ENCODE measurements around the gene LUM. TPM values are rescaled to one million over a fixed set of nuclear protein-coding genes. Genes with fewer than 3 reads are reported as not detected.
"Not testable (repeated sequence)": the region's sequence is repeated elsewhere in the genome, so short reads cannot be mapped to it uniquely, and the experiment has no call there.

LUM gene
- total and polyA plus RNA-seq, 10 donors, result 2.6 to 52.5 (median 7.6) TPM

DNA sequence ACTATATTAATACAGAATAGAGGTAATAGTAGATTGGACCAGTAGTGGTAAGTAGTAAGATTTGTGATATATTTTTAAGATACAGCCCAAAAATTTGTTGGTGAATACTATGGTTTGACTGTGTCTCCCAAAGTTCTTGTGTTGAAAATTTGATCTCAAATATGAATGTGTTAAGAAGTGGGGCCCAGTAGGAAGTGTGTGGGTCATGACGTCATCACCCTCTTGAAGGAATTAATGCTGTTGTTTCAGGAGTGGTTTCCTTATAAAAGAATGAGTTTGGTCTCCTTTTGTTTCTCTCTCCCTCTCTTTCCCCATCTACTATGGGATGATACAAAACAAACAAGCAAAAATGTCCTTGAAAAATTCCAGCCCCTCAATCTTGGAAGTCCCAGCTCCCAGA, 16.3 kb downstream of the LUM start:
- H3K4me1 ChIP-seq, result no peaks in the 10 kb centered on the region
- H3K36me3 ChIP-seq, result no peaks in the 10 kb centered on the region
- H3K27ac ChIP-seq, result no peak overlapping the region
- WGBS, 5 donors, result 62 to 97% (median 76%) methylated on average over 1 of the region's 1 CpG
- H3K27me3 ChIP-seq (replicated peaks in 1 of 7), result no peaks in the 10 kb centered on the region
- H3K9me3 ChIP-seq, result peaks cover 0 to 21% (median 9%) of the 10 kb centered on the region in 8 donors
- no peak for DNase-seq
- TF ChIP-seq, protein P1, sequence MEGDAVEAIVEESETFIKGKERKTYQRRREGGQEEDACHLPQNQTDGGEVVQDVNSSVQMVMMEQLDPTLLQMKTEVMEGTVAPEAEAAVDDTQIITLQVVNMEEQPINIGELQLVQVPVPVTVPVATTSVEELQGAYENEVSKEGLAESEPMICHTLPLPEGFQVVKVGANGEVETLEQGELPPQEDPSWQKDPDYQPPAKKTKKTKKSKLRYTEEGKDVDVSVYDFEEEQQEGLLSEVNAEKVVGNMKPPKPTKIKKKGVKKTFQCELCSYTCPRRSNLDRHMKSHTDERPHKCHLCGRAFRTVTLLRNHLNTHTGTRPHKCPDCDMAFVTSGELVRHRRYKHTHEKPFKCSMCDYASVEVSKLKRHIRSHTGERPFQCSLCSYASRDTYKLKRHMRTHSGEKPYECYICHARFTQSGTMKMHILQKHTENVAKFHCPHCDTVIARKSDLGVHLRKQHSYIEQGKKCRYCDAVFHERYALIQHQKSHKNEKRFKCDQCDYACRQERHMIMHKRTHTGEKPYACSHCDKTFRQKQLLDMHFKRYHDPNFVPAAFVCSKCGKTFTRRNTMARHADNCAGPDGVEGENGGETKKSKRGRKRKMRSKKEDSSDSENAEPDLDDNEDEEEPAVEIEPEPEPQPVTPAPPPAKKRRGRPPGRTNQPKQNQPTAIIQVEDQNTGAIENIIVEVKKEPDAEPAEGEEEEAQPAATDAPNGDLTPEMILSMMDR (IDR thresholded peaks at IDR 0.05 in 8 of 11, conservative IDR thresholded peaks at IDR 0.05 in 3 of 11), result no peak
- no peak for TF ChIP-seq POLR2AphosphoS5 (IDR thresholded peaks at IDR 0.05)
- intact Hi-C loops (cut with DNase I; ENCODE audit: low total_unique reads), result no loop called here
- H3K4me3 ChIP-seq, result no peak overlapping the region

DNA sequence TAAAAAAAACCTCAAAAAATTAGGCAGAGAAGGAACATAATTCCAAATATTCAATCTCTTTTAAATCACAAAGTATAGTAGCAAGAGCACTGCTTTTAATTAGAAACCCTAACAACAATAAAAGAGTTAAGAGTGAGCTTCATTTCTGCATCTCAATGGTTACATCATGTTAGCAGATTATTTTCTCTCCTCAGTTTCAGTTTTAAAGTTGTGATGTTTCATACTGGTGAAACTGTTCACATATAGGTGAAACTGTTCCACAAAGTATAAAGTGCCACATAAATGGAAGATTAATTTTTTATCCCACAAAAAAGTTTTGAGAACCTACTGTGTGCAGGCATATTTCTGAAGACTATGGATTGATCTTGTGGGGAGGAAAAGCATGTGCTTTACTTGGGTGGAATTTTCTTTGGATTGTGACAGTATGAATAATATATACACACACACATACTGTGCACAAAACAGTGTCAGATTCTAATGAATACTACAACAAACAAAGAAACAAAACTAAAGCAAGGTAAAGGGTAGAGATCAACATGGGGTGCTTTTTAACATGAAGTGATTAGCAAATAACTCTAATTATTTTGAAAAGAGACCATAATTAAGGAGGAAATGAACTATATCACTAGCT, 17.1 kb downstream of the LUM start:
- intact Hi-C loops (cut with DNase I; ENCODE audit: low total_unique reads), result no loop called here
- Histone ChIP-seq H3K36me3 (no peaks in the 10 kb centered on the region), H3K27me3 (replicated peaks in 1 of 7) (no peaks in the 10 kb centered on the region), H3K4me1 (no peaks in the 10 kb centered on the region), H3K9me3 (peaks cover 0 to 29% (median 17%) of the 10 kb centered on the region in 8 donors), H3K4me3 (no peak overlapping the region), H3K27ac (no peak overlapping the region)
- TF ChIP-seq POLR2A (IDR thresholded peaks at IDR 0.05) (no peak), POLR2AphosphoS5 (IDR thresholded peaks at IDR 0.05) (no peak)
- TF ChIP-seq, protein P1 (IDR thresholded peaks at IDR 0.05 in 8 of 11, conservative IDR thresholded peaks at IDR 0.05 in 3 of 11), result no peak
- DNase-seq, result no peak

DNA sequence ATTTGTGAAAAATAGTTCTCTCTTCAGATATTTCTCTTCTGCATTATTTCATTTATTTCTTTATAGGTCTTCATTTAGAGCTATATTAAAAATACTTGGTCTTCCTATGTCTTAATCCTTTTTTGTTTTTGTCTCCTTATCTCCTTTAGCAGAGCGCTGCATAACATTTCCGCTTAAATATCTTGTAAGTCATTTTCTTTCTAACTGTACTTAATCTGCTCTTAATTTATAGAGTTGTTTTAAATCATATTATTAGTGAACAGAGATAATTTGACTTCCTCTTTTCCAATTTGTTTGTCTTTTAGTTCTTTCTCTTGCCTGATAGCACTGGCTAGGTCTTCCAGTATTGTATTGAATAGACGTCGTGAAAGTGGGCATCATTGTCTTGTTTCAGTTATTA, 18.0 kb downstream of the LUM start:
- Histone ChIP-seq H3K27me3 (replicated peaks in 1 of 7) (no peaks in the 10 kb centered on the region), H3K27ac (no peak overlapping the region), H3K4me1 (no peaks in the 10 kb centered on the region), H3K36me3 (no peaks in the 10 kb centered on the region), H3K4me3 (no peak overlapping the region), H3K9me3 (peaks cover 0 to 37% (median 24%) of the 10 kb centered on the region in 8 donors)
- intact Hi-C loops (cut with DNase I; ENCODE audit: low total_unique reads), result no loop called here
- WGBS, 5 donors, result 45 to 83% (median 74%) methylated on average over 4 of the region's 4 CpGs
- TF ChIP-seq POLR2AphosphoS5 (IDR thresholded peaks at IDR 0.05) (no peak), POLR2A (IDR thresholded peaks at IDR 0.05) (no peak)
- TF ChIP-seq, protein P1 (IDR thresholded peaks at IDR 0.05 in 8 of 11, conservative IDR thresholded peaks at IDR 0.05 in 3 of 11), result no peak
- DNase-seq, result no peak

DNA sequence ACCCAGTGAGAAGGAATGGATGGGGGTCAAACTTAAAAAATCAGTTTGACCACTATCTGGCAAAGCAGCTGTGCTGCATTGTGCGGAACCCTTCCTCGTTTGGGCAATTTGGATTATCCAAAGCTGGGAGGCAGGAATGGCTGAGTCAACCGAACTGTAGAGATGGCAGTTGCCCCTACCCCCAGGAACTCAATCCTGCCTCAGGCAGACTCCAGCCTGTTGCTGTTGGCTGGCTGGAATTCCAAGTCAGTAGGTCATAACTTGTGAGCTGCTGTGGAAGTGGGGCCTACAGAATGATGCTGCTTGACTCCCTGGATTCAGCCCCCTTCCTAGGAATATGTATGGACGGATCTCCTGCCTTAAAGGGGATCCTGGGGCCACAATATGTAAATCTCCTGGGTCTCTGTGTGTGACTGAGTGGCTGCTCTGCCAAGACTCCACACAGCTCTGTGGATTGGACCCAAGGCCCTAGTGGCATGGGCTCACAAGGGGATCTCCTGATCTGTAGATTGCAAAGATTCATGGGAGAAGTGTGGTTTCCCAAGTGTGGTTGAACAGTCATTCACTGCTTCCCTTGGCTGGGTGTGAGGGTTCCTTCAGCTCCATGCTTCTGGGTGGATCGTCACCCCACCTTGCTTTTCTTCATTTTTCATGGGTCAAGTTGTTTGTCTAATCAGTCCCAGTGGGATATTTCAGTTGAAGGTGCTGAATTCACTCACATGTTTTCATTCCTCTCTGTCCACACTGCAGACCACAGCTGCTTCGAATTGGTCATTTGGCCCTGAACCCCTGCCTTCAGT, 19.2 kb downstream of the LUM start:
- Histone ChIP-seq H3K4me3 (no peak overlapping the region), H3K36me3 (no peaks in the 10 kb centered on the region), H3K9me3 (peaks cover 0 to 48% (median 25%) of the 10 kb centered on the region in 8 donors), H3K27ac (no peak overlapping the region), H3K27me3 (replicated peaks in 1 of 7) (no peaks in the 10 kb centered on the region), H3K4me1 (no peaks in the 10 kb centered on the region)
- TF ChIP-seq, protein P1 (IDR thresholded peaks at IDR 0.05 in 8 of 11, conservative IDR thresholded peaks at IDR 0.05 in 3 of 11), result no peak
- TF ChIP-seq POLR2AphosphoS5 (IDR thresholded peaks at IDR 0.05) (no peak), POLR2A (IDR thresholded peaks at IDR 0.05) (no peak)
- intact Hi-C loops (cut with DNase I; ENCODE audit: low total_unique reads), result no loop called here
- DNase-seq, result no peak
- WGBS, 5 donors, result 64 to 76% (median 71%) methylated on average over 5 to 6 of the region's 6 CpGs

DNA sequence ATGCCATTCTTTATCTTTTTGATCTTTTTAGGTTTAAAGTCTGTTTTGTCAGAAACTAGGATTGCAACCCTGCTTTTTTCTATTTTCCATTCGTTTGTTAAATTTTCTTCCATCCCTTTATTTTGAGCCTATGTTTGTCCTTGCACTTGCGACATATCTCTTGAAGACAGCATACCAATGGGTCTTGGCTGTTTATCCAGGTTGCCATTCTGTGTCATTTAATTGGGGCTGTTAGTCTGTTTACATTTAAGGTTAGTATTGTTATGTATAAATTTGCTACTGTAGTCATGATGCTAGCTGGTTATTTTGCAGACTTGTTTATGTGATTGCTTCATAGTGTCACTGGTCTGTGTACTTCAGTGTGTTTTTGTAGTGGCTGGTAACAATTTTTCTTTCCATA, 21.3 kb downstream of the LUM start:
- H3K36me3 ChIP-seq; intact Hi-C loops (cut with DNase I; ENCODE audit: low total_unique reads); DNase-seq; H3K27me3 ChIP-seq (replicated peaks in 1 of 7); H3K4me3 ChIP-seq; H3K27ac ChIP-seq; H3K4me1 ChIP-seq: not testable (repeated sequence)
- WGBS, 5 donors, result 86 to 96% (median 89%) methylated on average over 2 of the region's 2 CpGs
- peaks cover 0 to 48% (median 25%) of the 10 kb centered on the region in 8 donors for H3K9me3 ChIP-seq
